Endothelial cell of umbilical vein (primary cell): Measurements from ENCODE around the gene KANK4. TPM values are rescaled to one million over a fixed set of nuclear protein-coding genes. Genes with fewer than 3 reads are reported as not detected.

Experiments
- BruUV-seq: library from RNA; stranded (reverse); fragments of 400-500 nt; replicated peaks from 2 replicates; lab custom pipeline; 2021; lab: Mats Ljungman, UMichigan
- CTCF ChIA-PET: fragments of 300-600, 350-600 bp; sonication (Branson Sonifier 250); formaldehyde crosslinking; loops from one replicate; lab custom pipeline; 2021; ENCODE audit warnings: antibody characterized with exemption, inconsistent platforms; lab: Charles Lee
- POLR2A ChIA-PET: fragments of 300-600, 350-600 bp; sonication (Branson Sonifier 250); formaldehyde crosslinking; loops from one replicate; lab custom pipeline; 2021; ENCODE audit warnings: antibody characterized with exemption, inconsistent platforms; lab: Charles Lee
- DNase-seq: peaks from one replicate; pipeline ENCODE4 v3.0.0-alpha.2; 2011; ENCODE audit warnings: low read depth, low spot score
- FAIRE-seq: peaks from 2 replicates; lab custom pipeline; 2011; peaks lifted over from hg19 to GRCh38; lab: Jason Lieb, UNC
- H2AFZ ChIP-seq: 2 replicates; pipeline ENCODE4 v1.6.0; 2012; ENCODE audit warnings: low read depth, low read length, control low read depth, inconsistent platforms
- H3K27ac ChIP-seq: 2 replicates; pipeline ENCODE4 v1.5.1; 2011; ENCODE audit warnings: low read depth, mild to moderate bottlenecking, control low read depth, low read length, moderate library complexity; ENCODE audit not compliant: insufficient read depth
- H3K27me3 ChIP-seq, 2 experiments: 2 replicates each; pipeline versions ENCODE4 v1.6.0 to v1.6.1; 2011; ENCODE audit warnings: low read length in 2 of 2, mixed read lengths in 1 of 2; ENCODE audit not compliant: control insufficient read depth in 2 of 2, insufficient read depth in 2 of 2
- H3K36me3 ChIP-seq, 2 experiments: 2 replicates in 1 of 2; 3 replicates in 1 of 2; pipeline ENCODE4 v1.5.1; 2011; ENCODE audit warnings: low read length in 2 of 2, mild to moderate bottlenecking in 1 of 2, moderate library complexity in 1 of 2; ENCODE audit not compliant: control insufficient read depth in 2 of 2, insufficient read depth in 2 of 2; ENCODE audit errors: extremely low read depth in 1 of 2
- H3K4me1 ChIP-seq: 3 replicates; pipeline ENCODE4 v1.5.1; 2011; ENCODE audit warnings: mild to moderate bottlenecking, low read length; ENCODE audit not compliant: control insufficient read depth, insufficient read depth; ENCODE audit errors: extremely low read depth
- H3K4me2 ChIP-seq: 2 replicates; pipeline ENCODE4 v1.6.1; 2011; ENCODE audit warnings: low read length, control low read depth, mixed read lengths; ENCODE audit not compliant: insufficient read depth
- H3K4me3 ChIP-seq, 3 experiments: fragments of 200-600 bp in 1 of 3; sonication (generic), shearing (Covaris generic) in 1 of 3; replicated peaks in 1 of 3; 2 replicates each; pipeline ENCODE4 v1.5.1; 2011 to 2016; ENCODE audit warnings: control low read depth in 3 of 3, low read length in 3 of 3, mild to moderate bottlenecking in 2 of 3, inconsistent platforms in 1 of 3, low read depth in 1 of 3, moderate library complexity in 1 of 3; ENCODE audit not compliant: insufficient read depth in 1 of 3
- H3K79me2 ChIP-seq: 2 replicates; pipeline ENCODE4 v1.6.0; 2012; ENCODE audit warnings: low read length, inconsistent platforms; ENCODE audit not compliant: control insufficient read depth, insufficient read depth
- H3K9ac ChIP-seq: replicated peaks from 2 replicates; pipeline ENCODE3; 2011; ENCODE audit warnings: low read length, control low read depth; ENCODE audit not compliant: insufficient read depth; ENCODE audit errors: extremely low read depth
- H3K9me1 ChIP-seq: replicated peaks from 3 replicates; pipeline ENCODE4 v1.6.0; 2011; ENCODE audit warnings: mild to moderate bottlenecking, low read length; ENCODE audit not compliant: control insufficient read depth, insufficient read depth; ENCODE audit errors: extremely low read depth
- H3K9me3 ChIP-seq: replicated peaks from 2 replicates; pipeline ENCODE4 v1.5.1; 2012; ENCODE audit warnings: low read length, inconsistent platforms; ENCODE audit not compliant: control insufficient read depth, insufficient read depth
- H4K20me1 ChIP-seq: replicated peaks from 2 replicates; pipeline ENCODE3; 2011; ENCODE audit warnings: mild to moderate bottlenecking, low read length; ENCODE audit not compliant: control insufficient read depth, insufficient read depth; ENCODE audit errors: extremely low read depth
- EZH2 ChIP-seq: IDR thresholded peaks from 2 replicates; pipeline ENCODE4 v1.6.1; 2012; ENCODE audit warnings: borderline replicate concordance, low read depth, mild to moderate bottlenecking, moderate library complexity, low read length, inconsistent platforms; ENCODE audit not compliant: severe bottlenecking
- FOS ChIP-seq: IDR thresholded peaks from 2 replicates; pipeline ENCODE4 v1.6.1; 2011; ENCODE audit warnings: mild to moderate bottlenecking, low read length, moderate library complexity, borderline replicate concordance; ENCODE audit not compliant: insufficient read depth
- GATA2 ChIP-seq: IDR thresholded peaks from 2 replicates; pipeline ENCODE4 v1.7.0; 2011; ENCODE audit warnings: low read depth, mild to moderate bottlenecking, moderate library complexity, mixed read lengths, low read length; ENCODE audit not compliant: insufficient read length, insufficient read depth
- JUN ChIP-seq: IDR thresholded peaks from 2 replicates; pipeline ENCODE4 v1.6.1; 2011; ENCODE audit warnings: borderline replicate concordance, low read depth; ENCODE audit not compliant: insufficient read length, insufficient read depth
- MAX ChIP-seq: IDR thresholded peaks from 2 replicates; pipeline ENCODE4 v1.6.1; 2011; ENCODE audit not compliant: insufficient read depth, insufficient read length
- MYC ChIP-seq: IDR thresholded peaks from one replicate; pipeline ENCODE4 v1.6.1; 2011; ENCODE audit warnings: mild to moderate bottlenecking, low read depth, low read length
- POLR2A ChIP-seq: IDR thresholded peaks from 2 replicates; pipeline ENCODE4 v1.6.1; 2012; ENCODE audit warnings: low read depth, mild to moderate bottlenecking, control low read depth, low read length
- POLR2AphosphoS5 ChIP-seq: IDR thresholded peaks from 2 replicates; pipeline ENCODE4 v1.6.1; 2012; ENCODE audit warnings: low read depth, mild to moderate bottlenecking, control low read depth, low read length, moderate library complexity; ENCODE audit not compliant: insufficient read depth
- dilution Hi-C: fragments of 300-500 bp; cut with MboI; formaldehyde crosslinking; loops from one replicate; pipeline ENCODE4 v1.15.0; 2019; ENCODE audit warnings: low sequenced_read_pairs; ENCODE audit not compliant: extremely low pct_ligation_motif_present
- intact Hi-C: fragments of 100-400 bp; cut with micrococcal nuclease; formaldehyde crosslinking; loops from one replicate; pipeline ENCODE4 v1.10.0; 2022
- polyA plus RNA-seq, 4 experiments: library from polyadenylated mRNA; depleted of rRNA in 3 of 4; stranded (reverse) in 3 of 4; unstranded in 1 of 4; fragments of >200 nt; gene quantifications; 2 replicates each; pipeline versions ENCODE4 v1.2.1 to v1.2.3, GENCODE V29; 2011 to 2012; ENCODE audit warnings: missing spikeins in 1 of 4
- total RNA-seq: library from RNA; stranded (reverse); gene quantifications from 2 replicates; pipeline ENCODE4 v1.2.3, GENCODE V29; 2021
- TF ChIP-seq, protein P1 (sequence below), 2 donors: IDR thresholded peaks; 1 replicate in 1 of 2; 2 replicates in 1 of 2; pipeline ENCODE4 v1.5.1; 2011; ENCODE audit warnings: low read length in 2 of 2, mild to moderate bottlenecking in 2 of 2, moderate library complexity in 2 of 2, control low read depth in 1 of 2, inconsistent platforms in 1 of 2, low read depth in 1 of 2; ENCODE audit not compliant: insufficient read depth in 1 of 2; ENCODE audit errors: extremely low read depth in 1 of 2

The KANK4 gene
- total and polyA plus RNA-seq, 2 donors (not counting 3 experiments of a cell fraction or from before 2014, with no cell fraction given), result not detected

DNA sequence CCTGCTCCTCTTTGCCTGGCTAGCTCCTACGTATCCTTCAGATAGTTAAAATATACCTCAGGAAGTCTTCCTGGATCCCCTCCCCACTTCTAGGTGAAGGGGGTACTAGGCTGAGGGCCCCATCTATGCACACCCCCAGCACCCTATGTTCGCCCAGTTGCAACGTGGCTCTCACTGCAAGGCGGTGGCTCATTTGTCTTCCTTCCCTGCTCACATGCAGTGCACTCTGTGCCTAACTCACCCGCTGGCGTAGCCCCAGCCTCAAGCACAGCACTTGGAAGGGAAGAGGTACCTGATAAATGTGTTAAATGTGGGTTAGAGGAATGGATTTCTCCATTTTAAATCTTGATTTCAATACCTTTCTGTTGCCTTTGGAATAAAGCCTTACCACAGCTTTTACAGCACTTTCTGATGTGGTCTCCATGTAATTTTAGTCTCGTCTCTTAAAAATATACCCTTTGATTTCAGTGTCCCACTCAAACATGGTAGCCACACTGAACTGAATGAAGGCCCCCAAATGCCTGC lies 85.2 kb downstream of the KANK4 start:
- Histone ChIP-seq H3K4me1 (no peaks in the 10 kb centered on the region), H3K9me1 (no peaks in the 10 kb centered on the region), H3K4me3 (no peak overlapping the region), H3K79me2 (no peaks in the 10 kb centered on the region), H4K20me1 (no peaks in the 10 kb centered on the region), H3K36me3 (no peaks in the 10 kb centered on the region), H3K27ac (no peak overlapping the region), H3K4me2 (no peak overlapping the region), H3K9me3 (no peaks in the 10 kb centered on the region), H3K9ac (no peak overlapping the region), H3K27me3 (no peaks in the 10 kb centered on the region), H2AFZ (no peak overlapping the region)
- intact Hi-C loops (no loop called here), dilution Hi-C loops (no loop called here)
- ChIA-PET POLR2A (no interaction called here), CTCF (no interaction called here)
- TF ChIP-seq, protein P1, sequence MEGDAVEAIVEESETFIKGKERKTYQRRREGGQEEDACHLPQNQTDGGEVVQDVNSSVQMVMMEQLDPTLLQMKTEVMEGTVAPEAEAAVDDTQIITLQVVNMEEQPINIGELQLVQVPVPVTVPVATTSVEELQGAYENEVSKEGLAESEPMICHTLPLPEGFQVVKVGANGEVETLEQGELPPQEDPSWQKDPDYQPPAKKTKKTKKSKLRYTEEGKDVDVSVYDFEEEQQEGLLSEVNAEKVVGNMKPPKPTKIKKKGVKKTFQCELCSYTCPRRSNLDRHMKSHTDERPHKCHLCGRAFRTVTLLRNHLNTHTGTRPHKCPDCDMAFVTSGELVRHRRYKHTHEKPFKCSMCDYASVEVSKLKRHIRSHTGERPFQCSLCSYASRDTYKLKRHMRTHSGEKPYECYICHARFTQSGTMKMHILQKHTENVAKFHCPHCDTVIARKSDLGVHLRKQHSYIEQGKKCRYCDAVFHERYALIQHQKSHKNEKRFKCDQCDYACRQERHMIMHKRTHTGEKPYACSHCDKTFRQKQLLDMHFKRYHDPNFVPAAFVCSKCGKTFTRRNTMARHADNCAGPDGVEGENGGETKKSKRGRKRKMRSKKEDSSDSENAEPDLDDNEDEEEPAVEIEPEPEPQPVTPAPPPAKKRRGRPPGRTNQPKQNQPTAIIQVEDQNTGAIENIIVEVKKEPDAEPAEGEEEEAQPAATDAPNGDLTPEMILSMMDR (IDR thresholded peaks at IDR 0.05; ENCODE audit: extremely low read depth in 1 of 2, insufficient read depth in 1 of 2, low read depth in 1 of 2, low read length in 2 of 2), result no peak
- TF ChIP-seq EZH2 (no peak), POLR2AphosphoS5 (no peak), MAX (no peak), JUN (no peak), POLR2A (no peak), MYC (no peak), FOS (no peak), GATA2 (no peak)
- DNase-seq (no peak), FAIRE-seq (no peak)
- BruUV-seq, result no TSS peak
